Measurements from ENCODE around the gene ANKRD9.
A peak's percentile ranks its signal among the peaks of the same experiment; 100 is the strongest.
"Not testable (repeated sequence)": the region's sequence is repeated elsewhere in the genome, so short reads cannot be mapped to it uniquely, and the experiment has no call there.

The ANKRD9 gene

GRCh38 chr14:102509746-102510615, at the start of gene ANKRD9:
TSS of gene ANKRD9 (minus strand) at chr14:102509776. CDS start at chr14:102507889, 1,887 bp downstream.
- DNase-seq (ENCODE audit: low read depth, low spot score): peak; percentile 52
- H3K27ac ChIP-seq: peak within 1 kb of the TSS; percentile 73

- no peak for DNase-seq (ENCODE audit: low read depth, low spot score)
- H3K27ac ChIP-seq: peak overlapping the region; percentile 53
Measured at GRCh38 chr14:102558556-102558955, 49.0 kb upstream of the ANKRD9 start.

GRCh38 chr14:102557434-102558226, 48.1 kb upstream of the ANKRD9 start:
- peak; percentile 51 for DNase-seq (ENCODE audit: low read depth, low spot score)
- peak overlapping the region; percentile 53 for H3K27ac ChIP-seq

GRCh38 chr14:102556098-102556677, 46.6 kb upstream of the ANKRD9 start:
- no peak for DNase-seq (ENCODE audit: low read depth, low spot score)
- H3K27ac ChIP-seq: no peak overlapping the region

GRCh38 chr14:102554821-102555819, 45.5 kb upstream of the ANKRD9 start:
- H3K27ac ChIP-seq: peak overlapping the region; percentile 81
- DNase-seq (ENCODE audit: low read depth, low spot score): no peak

GRCh38 chr14:102551995-102552705, 42.6 kb upstream of the ANKRD9 start:
- DNase-seq (ENCODE audit: low read depth, low spot score): no peak
- peak overlapping the region; percentile 81 for H3K27ac ChIP-seq

- H3K27ac ChIP-seq; DNase-seq (ENCODE audit: low read depth, low spot score): not testable (repeated sequence)
Measured at GRCh38 chr14:102550927-102551401, 41.4 kb upstream of the ANKRD9 start.

- no peak for DNase-seq (ENCODE audit: low read depth, low spot score)
- H3K27ac ChIP-seq: no peak overlapping the region
Measured at GRCh38 chr14:102548616-102549240, 39.2 kb upstream of the ANKRD9 start.

GRCh38 chr14:102545461-102546265, 36.1 kb upstream of the ANKRD9 start:
- no peak for DNase-seq (ENCODE audit: low read depth, low spot score)
- H3K27ac ChIP-seq: peak overlapping the region; percentile 49

- H3K27ac ChIP-seq: peak overlapping the region; percentile 49
- no peak for DNase-seq (ENCODE audit: low read depth, low spot score)
Measured at GRCh38 chr14:102544747-102545460, 35.3 kb upstream of the ANKRD9 start.

GRCh38 chr14:102544046-102544746, 34.6 kb upstream of the ANKRD9 start:
- peak overlapping the region; percentile 49 for H3K27ac ChIP-seq
- no peak for DNase-seq (ENCODE audit: low read depth, low spot score)

- no peak for DNase-seq (ENCODE audit: low read depth, low spot score)
Measured at GRCh38 chr14:102541771-102542170, 32.2 kb upstream of the ANKRD9 start.

GRCh38 chr14:102541029-102541491, 31.5 kb upstream of the ANKRD9 start:
- DNase-seq (ENCODE audit: low read depth, low spot score); H3K27ac ChIP-seq: not testable (repeated sequence)

More at GRCh38 chr14:102541771-102542170, 32.2 kb upstream of the ANKRD9 start:
- no peak overlapping the region for H3K27ac ChIP-seq

- no peak for DNase-seq (ENCODE audit: low read depth, low spot score)
- no peak overlapping the region for H3K27ac ChIP-seq
Measured at GRCh38 chr14:102540315-102541028, 30.9 kb upstream of the ANKRD9 start.

- DNase-seq (ENCODE audit: low read depth, low spot score): no peak
Measured at GRCh38 chr14:102539544-102540314, 30.2 kb upstream of the ANKRD9 start.

More at GRCh38 chr14:102539544-102540314, 30.2 kb upstream of the ANKRD9 start:
- no peak overlapping the region for H3K27ac ChIP-seq

All from epithelial cell of prostate (primary cell).